Aorta (tissue), 5 donors: ENCODE results near the gene CMTR2. TPM values are rescaled to one million over a fixed set of nuclear protein-coding genes. Genes with fewer than 3 reads are reported as not detected.
"Not testable (repeated sequence)": the region's sequence is repeated elsewhere in the genome, so short reads cannot be mapped to it uniquely, and the experiment has no call there.

ENCODE experiments used
- ATAC-seq: fragments of 200-7000 bp; cut with Tn5 transposase; one replicate; pipeline ENCODE4 v1.9.1; 2022; ENCODE audit warnings: moderate library complexity; ENCODE audit not compliant: low FRiP score
- DNase-seq, 2 donors: peaks; one replicate each; pipeline ENCODE4 v3.0.0-alpha.2; 2020
- H3K27ac ChIP-seq, 2 donors: one replicate each; pipeline ENCODE4 v1.5.1; 2013; ENCODE audit warnings: low read length in 2 of 2, mild to moderate bottlenecking in 2 of 2, moderate library complexity in 2 of 2, control low read depth in 1 of 2, inconsistent platforms in 1 of 2, low read depth in 1 of 2
- H3K27me3 ChIP-seq, 2 donors: one replicate each; pipeline ENCODE4 v1.6.1; 2013; ENCODE audit warnings: control low read depth in 1 of 2, low read length in 1 of 2, mild to moderate bottlenecking in 1 of 2, moderate library complexity in 1 of 2; ENCODE audit not compliant: insufficient read depth in 2 of 2, control insufficient read depth in 1 of 2
- H3K36me3 ChIP-seq, 2 donors: one replicate each; pipeline ENCODE4 v1.6.1; 2013; ENCODE audit warnings: control low read depth in 1 of 2, low read length in 1 of 2, mild to moderate bottlenecking in 1 of 2; ENCODE audit not compliant: insufficient read depth in 2 of 2, control insufficient read depth in 1 of 2
- H3K4me1 ChIP-seq, 2 donors: one replicate each; pipeline ENCODE4 v1.6.1; 2013; ENCODE audit warnings: low read length in 2 of 2, control low read depth in 1 of 2, mild to moderate bottlenecking in 1 of 2, moderate library complexity in 1 of 2; ENCODE audit not compliant: insufficient read depth in 2 of 2, control insufficient read depth in 1 of 2
- H3K4me3 ChIP-seq, 2 donors: one replicate each; pipeline ENCODE4 v1.5.1; 2013; ENCODE audit warnings: low read length in 2 of 2, control low read depth in 1 of 2, mild to moderate bottlenecking in 1 of 2
- H3K9me3 ChIP-seq: one replicate; pipeline ENCODE4 v1.6.1; 2013; ENCODE audit warnings: mild to moderate bottlenecking, low read length; ENCODE audit not compliant: control insufficient read depth
- WGBS, 2 donors: extraction: QIAGEN DNeasy Blood & Tissue Kit; methylation state at CpG; one replicate each; pipeline ENCODE4 v1.1.7; 2013; 5-methylcytosine and 5-hydroxymethylcytosine counted together
- intact Hi-C, 2 donors: fragments of 100-400 bp; cut with DNase I; formaldehyde crosslinking; loops; one replicate each; pipeline versions ENCODE4 v1.14.2 to v1.15.0; 2022
- polyA plus RNA-seq, 2 donors: library from polyadenylated mRNA; stranded (reverse); fragments of 200-250 nt; gene quantifications; one replicate each; pipeline ENCODE4 v1.2.3, GENCODE V29; 2013
- total RNA-seq, 2 donors: library from RNA; stranded (reverse); fragmentation: NEBNext Ultra II Directional; extraction: Animal tissue kit (Norgen Biotek cat#: 25700); gene quantifications; one replicate each; pipeline ENCODE4 v1.2.1, GENCODE V29; 2021
- donor health status: healthy with polysubstance abuse.
- donor health status: Bipolar disorder and iron deficiency.
- donor health status: DM: no; HTN: no; CAD: no.
- donor health status: DM: no; HTN: no; CAD: no.
- donor health status: DM: yes; HTN: yes; CAD: no.

The CMTR2 gene
- total and polyA plus RNA-seq, 4 donors, result 6.8 to 14.9 (median 10.9) TPM

DNA sequence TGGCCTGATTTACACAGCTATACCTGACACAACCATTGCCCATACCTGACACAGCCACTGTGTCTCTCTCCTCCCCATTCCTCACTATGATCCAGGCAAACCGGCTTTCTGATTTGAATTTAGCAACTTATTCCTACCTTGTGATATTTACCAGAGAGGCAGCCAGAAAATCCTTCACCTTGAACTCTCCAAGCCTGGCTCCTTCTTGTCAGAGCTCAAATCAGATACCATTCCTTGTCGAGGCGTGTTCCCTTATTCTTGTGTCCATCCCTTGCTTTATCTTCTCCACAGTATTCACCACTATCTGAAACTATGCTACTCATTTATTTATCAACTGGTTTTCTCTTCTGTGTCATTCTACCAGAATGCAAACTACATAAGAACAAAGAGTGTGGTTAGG, 24.4 kb upstream of the CMTR2 start:
- 62 to 74% methylated on average over 3 of the region's 3 CpGs for WGBS, 2 donors
- not testable (repeated sequence) for ATAC-seq, DNase-seq

DNA sequence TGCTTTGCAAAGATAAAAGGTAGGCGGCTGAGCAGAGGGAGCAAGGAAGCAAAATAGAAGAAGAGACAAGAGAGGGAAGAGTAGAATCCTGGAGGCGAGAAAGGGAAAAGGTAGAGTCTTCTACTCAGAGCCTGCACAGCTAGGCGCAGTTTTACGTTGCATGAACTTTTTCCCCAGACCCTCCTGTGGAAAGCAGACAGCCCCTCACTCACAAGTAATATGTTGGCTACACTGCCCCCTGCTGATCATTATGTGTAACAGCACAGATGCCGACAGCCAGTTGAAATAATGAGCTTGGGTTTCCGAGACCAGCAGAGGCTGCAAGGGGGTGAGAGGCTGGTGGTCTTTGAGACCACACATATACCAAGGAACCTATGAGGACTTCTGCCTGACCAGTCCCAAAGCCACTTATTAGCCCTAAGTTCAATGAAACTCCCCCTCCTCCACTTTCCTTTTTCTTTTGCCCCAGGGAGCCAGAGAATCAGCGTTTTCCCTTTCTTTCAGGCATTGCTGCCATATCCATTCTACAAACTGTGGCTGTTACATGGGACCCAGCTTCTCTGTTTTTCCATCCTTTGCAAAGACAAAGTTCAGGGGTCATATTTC, 22.5 kb upstream of the CMTR2 start:
- intact Hi-C loops, result no loop called here
- H3K27me3 ChIP-seq, result peaks cover 0 to 2% of the 10 kb centered on the region in 2 donors
- no peak overlapping the region for H3K4me3 ChIP-seq
- 20 to 21% methylated on average over 7 of the region's 7 CpGs for WGBS, 2 donors
- DNase-seq, result no peak
- ATAC-seq, result peak; percentile 60
- H3K9me3 ChIP-seq, result peaks cover 1% of the 10 kb centered on the region
- no peak overlapping the region for H3K27ac ChIP-seq
- H3K4me1 ChIP-seq, result no peaks in the 10 kb centered on the region
- no peaks in the 10 kb centered on the region for H3K36me3 ChIP-seq

More for the DNA sequence above, 24.4 kb upstream of the CMTR2 start:
- intact Hi-C loops, H3K36me3 ChIP-seq, H3K27me3 ChIP-seq, H3K27ac ChIP-seq, H3K9me3 ChIP-seq, H3K4me1 ChIP-seq, H3K4me3 ChIP-seq: not testable (repeated sequence)

DNA sequence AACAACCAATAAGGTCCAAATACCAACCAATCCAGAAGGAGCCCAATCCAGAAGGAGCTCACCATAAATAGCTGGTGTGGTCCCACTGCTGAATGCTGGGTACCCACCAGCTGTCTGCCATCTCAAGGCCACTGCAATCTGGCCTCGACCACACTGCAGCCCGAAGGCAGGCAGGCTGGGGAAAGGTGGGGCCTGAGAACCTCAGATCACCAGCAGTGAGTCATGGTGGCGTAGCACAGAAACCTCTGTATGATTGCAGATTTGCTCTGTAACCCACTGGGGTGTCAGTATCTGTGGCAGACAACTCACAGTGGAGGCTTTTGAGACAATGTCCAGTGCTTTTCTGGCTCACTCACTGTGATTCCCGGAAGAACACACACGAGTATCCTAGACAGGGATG, 14.7 kb upstream of the CMTR2 start:
- no peak overlapping the region for H3K4me3 ChIP-seq
- H3K9me3 ChIP-seq, result no peaks in the 10 kb centered on the region
- H3K27ac ChIP-seq, result no peak overlapping the region
- intact Hi-C loops, result no loop called here
- no peaks in the 10 kb centered on the region for H3K36me3 ChIP-seq
- DNase-seq (no peak), ATAC-seq (no peak)
- WGBS, 2 donors, result 80% methylated on average over 5 of the region's 5 CpGs
- H3K27me3 ChIP-seq, result no peaks in the 10 kb centered on the region
- no peaks in the 10 kb centered on the region for H3K4me1 ChIP-seq

DNA sequence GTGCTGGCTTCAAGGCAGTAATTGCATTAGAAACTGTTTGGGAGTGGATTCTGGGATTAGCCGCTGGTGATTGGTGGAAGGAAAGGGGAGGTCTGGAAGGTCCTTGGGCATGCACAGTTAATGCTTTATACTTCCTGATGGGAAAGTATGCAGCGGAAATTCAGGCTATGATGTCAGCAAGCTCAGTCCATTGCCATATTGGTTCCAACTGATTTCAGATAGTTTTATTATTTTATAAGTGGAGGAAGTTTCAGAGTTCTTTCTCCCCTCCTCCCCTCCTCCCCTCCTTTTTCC, 8.1 kb upstream of the CMTR2 start:
- Histone ChIP-seq H3K36me3 (no peaks in the 10 kb centered on the region), H3K9me3 (no peaks in the 10 kb centered on the region), H3K27me3 (no peaks in the 10 kb centered on the region), H3K4me3 (no peak overlapping the region), H3K27ac (no peak overlapping the region), H3K4me1 (no peaks in the 10 kb centered on the region)
- DNase-seq (no peak), ATAC-seq (no peak)
- intact Hi-C loops, result no loop called here
- WGBS, 2 donors, result 66 to 69% methylated on average over 2 of the region's 2 CpGs

DNA sequence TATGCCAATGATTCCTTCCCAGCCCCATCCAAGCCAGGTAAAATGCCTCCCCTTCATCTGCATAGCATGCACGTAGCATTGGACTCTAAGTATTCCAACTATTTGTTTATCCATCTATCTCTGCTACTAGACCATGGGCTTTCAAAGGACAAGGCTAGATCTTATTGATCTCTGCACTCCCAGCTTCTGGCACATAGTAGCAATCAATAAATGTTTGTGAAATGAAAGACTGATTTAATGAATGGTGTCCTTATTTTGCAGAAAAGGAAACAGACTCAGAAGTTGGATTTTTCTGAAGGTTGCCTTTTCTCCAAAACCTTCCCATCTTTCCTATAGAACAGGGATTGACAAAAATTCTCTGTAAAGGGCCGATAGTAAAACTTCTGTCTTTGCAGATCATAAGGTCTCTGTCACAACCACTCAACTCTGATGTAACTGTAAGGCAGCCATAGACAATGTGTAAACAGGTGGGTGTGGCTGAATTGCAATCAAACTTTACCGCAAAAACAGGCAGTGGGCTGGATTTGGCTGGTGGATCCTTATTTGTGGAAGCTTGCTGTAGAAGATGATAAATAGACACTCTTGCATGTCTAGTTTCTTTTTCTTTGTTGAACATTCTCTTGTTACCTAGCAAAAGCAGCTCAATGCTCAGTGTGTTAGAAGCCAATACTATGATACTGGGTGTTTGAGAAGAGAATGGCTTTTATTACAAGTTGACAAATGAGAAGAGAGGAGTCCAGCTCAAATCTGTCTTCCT, 7.6 kb upstream of the CMTR2 start:
- H3K27me3 ChIP-seq, result no peaks in the 10 kb centered on the region
- no peaks in the 10 kb centered on the region for H3K9me3 ChIP-seq
- H3K4me3 ChIP-seq, result no peak overlapping the region
- H3K36me3 ChIP-seq, result no peaks in the 10 kb centered on the region
- no peak overlapping the region for H3K27ac ChIP-seq
- intact Hi-C loops, result no loop called here
- DNase-seq, result no peak
- no peaks in the 10 kb centered on the region for H3K4me1 ChIP-seq
- no peak for ATAC-seq
- WGBS, 2 donors, result 73 to 74% methylated on average over 3 of the region's 3 CpGs

DNA sequence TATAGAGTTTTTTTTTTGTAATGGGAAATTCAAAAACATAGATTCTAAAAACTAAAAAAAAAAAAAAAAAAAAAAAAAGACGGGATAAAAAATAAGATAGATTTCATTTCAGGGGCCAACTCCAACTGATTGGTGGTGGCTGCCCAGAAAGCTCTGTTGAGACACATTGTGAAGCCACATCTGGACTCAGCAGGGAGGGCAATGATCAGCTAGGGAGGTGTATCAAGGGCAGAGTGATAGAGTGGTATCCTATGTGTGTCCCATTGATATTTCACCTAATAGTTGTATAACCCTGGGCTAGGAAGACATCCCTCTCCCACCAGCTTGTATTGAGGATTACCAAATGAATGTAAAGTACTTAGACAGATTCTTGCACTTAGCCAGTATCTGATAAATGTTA, 6.7 kb upstream of the CMTR2 start:
- Histone ChIP-seq H3K4me1 (no peaks in the 10 kb centered on the region), H3K27me3 (no peaks in the 10 kb centered on the region), H3K36me3 (no peaks in the 10 kb centered on the region), H3K4me3 (no peak overlapping the region), H3K9me3 (no peaks in the 10 kb centered on the region), H3K27ac (no peak overlapping the region)
- intact Hi-C loops, result no loop called here
- ATAC-seq, result no peak
- WGBS, 2 donors, result 85 to 100% methylated on average over 1 of the region's 1 CpG
- DNase-seq, result no peak

DNA sequence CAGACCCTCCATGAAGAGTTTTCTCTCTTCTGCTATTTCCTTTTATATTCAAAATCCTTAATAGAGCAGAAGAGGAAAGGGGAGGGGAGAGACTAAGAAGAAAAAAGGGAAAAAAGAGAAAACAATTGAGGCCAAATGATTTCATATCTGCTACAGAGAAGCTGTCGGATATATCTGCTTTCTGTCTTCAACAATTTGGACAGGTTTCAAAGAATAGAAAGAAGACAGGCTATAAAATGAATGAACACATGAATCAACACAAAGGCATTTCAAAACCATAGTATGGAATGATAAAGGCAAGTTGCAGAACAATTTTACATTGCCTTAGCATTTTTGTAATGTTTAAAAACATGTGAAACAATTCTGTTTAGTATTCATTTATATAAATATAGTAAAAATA, 4.7 kb upstream of the CMTR2 start:
- 4 to 8% methylated on average over 1 of the region's 1 CpG for WGBS, 2 donors
- H3K27me3 ChIP-seq, result no peaks in the 10 kb centered on the region
- no peak for ATAC-seq

DNA sequence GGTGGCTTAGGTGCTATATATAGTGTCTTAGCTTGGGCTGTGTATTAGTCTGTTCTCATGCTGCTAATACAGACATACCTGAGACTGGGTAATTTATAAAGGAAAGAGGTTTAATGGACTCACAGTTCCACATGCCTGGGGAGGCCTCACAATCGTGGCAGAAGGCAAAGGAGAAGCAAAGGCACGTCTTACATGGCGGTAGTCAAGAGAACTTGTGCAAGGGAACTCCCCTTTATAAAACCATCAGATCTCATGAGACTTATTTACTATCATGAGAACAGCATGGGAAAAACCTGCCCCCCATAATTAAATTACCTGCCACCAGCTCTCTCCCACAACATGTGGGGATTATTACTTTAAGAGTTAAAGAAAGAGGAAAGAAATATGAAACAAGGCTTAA, 2.9 kb upstream of the CMTR2 start:
- not testable (repeated sequence) for ATAC-seq
- whole genome bisulfite sequencing, 2 donors, result 70 to 86% methylated on average over 3 of the region's 3 CpGs

More for the DNA sequence above, 4.7 kb upstream of the CMTR2 start:
- Histone ChIP-seq H3K4me3 (no peak overlapping the region), H3K36me3 (no peaks in the 10 kb centered on the region), H3K27ac (no peak overlapping the region), H3K9me3 (no peaks in the 10 kb centered on the region), H3K4me1 (no peaks in the 10 kb centered on the region)
- no peak for DNase-seq
- intact Hi-C loops, result no loop called here

DNA sequence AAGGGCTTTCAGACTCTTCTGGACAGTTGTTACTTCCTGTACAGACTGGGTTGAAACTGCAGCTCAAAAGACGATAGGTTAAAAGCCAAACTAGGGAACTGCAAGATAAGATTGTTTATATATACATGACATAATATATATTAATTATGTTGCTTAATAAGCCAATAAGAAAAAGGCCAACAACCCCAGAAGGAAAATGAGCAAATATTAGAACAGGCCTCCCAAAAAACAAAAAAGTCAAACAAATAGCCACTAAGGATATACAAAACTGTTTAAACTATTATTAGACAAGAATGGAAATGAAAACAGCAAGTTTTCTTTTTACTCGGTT, 495 bp upstream of the CMTR2 start:
- H3K27ac ChIP-seq, result no peak overlapping the region
- 3 to 5% methylated on average over 2 of the region's 2 CpGs for WGBS, 2 donors
- no peak for DNase-seq
- intact Hi-C loops, result no loop called here
- no peaks in the 10 kb centered on the region for H3K4me1 ChIP-seq
- H3K9me3 ChIP-seq, result no peaks in the 10 kb centered on the region
- H3K36me3 ChIP-seq, result peaks cover 4 to 12% of the 10 kb centered on the region in 2 donors
- peak overlapping the region; percentile 51 to 88 for H3K4me3 ChIP-seq
- H3K27me3 ChIP-seq, result no peaks in the 10 kb centered on the region
- ATAC-seq, result no peak

More for the DNA sequence above, 2.9 kb upstream of the CMTR2 start:
- DNase-seq, H3K4me3 ChIP-seq, H3K27ac ChIP-seq, H3K27me3 ChIP-seq, H3K4me1 ChIP-seq, H3K9me3 ChIP-seq, intact Hi-C loops, H3K36me3 ChIP-seq: not testable (repeated sequence)
